Activated T-cell treated with anti-CD3 and anti-CD28 coated beads for 24 hours (primary cell): Measurements from ENCODE around the gene GFM1.
"Not testable (repeated sequence)": the region's sequence is repeated elsewhere in the genome, so short reads cannot be mapped to it uniquely, and the experiment has no call there.

Source experiments
- DNase-seq: peaks from one replicate; pipeline ENCODE4 v3.0.0-alpha.2; 2020; ENCODE audit warnings: low read depth

Gene GFM1

DNA sequence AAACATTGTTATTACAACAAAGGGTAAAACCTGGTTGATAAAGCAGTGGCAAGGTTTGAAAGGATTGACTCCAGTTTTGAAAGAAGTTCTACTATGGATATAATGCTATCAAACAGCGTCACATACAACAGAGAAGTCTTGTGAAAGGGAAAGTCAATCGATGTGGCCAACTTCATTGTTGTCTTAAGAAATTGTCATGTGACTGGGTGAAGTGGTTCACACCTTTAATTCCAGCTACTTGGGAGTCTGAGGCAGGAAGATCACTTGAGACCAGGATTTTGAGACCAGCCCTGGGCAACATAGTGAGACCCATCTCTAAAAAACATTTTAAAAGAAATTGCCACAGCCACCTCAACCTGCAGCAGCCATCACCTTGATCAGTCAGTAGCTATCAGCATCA, 34.4 kb downstream of the GFM1 start:
- no peak for DNase-seq

DNA sequence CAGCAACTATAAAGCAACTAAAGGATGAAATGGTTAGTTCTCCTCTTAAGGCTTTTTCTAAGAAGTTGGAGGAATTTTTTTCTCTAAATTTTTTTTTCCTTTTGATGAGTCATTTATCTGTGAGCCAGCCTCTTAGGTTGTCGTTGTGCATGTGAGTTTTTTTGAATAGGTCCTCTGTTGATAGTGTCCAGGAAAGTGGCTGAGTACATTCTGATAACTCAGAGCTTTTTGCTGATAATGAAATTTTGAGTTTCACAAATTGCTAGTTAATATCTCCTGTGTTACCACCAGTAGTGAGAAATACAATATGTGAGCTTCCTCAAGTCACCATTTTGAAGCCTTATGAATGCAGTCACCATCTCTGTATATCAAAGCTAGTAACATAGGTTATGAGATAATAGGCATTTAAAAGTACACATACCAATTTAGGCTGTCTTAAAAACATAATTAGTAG, 35.2 kb downstream of the GFM1 start:
- no peak for DNase-seq

DNA sequence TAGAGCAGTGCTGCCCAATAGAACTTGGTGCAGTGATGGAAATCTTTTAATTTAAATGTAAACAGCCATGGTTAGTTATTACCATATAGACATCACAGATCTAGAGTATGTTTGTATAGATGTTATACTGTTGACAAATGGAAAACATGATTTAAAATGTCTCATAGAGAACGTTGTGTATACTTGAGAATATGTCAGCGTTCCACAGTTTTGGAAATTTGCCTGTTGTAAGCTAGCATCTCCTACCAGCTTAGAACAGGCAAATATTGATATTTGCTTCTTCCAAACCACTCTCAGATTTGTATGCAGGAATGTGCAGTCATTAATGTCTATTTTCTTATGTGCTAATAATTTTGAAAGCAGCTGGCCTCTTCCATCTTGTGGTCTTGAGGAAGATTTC, 36.5 kb downstream of the GFM1 start:
- no peak for DNase-seq

DNA sequence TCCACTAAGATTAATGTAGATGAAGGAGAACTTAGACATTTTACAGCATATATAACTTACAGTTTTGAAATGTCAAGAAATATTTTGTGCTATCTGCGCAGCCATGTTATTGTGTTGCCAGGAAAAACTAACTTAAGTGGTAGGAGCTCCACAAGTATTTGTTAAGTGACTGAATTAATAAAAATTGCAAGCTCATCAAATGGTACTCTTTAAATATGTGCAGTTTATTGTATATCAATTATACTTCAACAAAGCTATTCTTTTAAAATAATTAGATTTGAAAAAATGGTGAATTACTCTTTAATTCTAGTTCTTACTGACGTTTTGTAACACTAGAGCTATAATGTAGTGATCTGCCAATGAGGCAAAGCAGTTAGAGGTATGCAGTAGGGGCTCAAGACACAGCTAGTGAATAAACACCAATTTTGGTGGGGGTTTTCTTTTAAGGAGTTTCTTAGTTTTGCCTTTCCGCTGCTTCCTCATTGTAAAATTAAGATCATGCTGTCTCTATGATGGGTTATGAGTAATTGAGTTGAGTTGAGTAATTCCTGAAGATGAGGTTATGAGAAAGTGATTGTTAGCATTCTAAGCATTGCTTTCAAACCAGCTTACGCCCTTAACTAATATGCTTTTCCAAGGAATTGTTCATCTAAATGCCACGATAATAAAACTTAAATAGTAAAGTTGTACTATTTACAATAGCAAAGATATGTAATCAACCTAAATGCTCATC, 39.1 kb downstream of the GFM1 start:
- DNase-seq: no peak

DNA sequence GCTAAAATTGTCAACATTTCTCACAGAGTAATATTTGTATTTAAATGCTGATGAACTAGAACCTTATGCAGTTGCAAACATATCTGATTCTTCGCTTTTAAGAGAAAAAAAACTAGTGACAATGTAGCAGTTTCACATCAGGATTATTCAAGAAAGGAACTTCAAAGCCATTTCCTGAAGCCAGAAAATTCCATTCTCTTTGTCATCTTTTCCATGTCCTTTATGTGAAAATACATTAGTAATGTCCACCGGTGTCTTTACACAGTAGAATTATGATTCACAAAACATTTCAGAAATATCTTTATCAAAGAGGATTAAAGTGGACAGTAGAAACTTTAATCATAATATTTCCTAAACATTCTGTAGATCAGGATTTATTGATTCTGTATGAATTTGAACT, 40.8 kb downstream of the GFM1 start:
- no peak for DNase-seq

DNA sequence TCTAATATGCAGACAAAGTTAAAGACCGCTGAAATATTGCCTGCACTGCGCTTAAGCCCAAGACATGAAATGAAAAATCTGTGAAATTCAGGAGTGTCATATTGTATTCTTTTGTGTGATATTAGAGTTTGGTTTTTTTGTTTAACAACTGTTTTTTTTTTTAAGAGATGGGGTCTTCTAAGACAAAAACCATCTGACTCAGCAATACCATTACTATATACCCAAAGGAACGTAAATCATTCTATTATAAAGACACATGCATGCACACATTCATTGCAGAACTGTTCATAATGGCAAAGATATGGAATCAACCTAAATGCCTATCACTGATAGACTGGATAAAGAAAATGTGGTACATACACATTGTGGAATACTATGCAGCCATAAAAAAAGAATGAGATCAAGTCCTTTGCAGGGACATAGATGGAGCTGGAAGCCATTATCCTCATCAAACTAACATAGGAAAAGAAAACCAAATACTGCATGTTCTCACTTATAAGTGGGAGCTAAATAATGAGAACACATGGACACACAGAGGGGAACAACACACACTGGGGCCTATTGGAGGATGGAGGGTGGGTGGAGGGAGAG, 49.6 kb downstream of the GFM1 start:
- DNase-seq: not testable (repeated sequence)

DNA sequence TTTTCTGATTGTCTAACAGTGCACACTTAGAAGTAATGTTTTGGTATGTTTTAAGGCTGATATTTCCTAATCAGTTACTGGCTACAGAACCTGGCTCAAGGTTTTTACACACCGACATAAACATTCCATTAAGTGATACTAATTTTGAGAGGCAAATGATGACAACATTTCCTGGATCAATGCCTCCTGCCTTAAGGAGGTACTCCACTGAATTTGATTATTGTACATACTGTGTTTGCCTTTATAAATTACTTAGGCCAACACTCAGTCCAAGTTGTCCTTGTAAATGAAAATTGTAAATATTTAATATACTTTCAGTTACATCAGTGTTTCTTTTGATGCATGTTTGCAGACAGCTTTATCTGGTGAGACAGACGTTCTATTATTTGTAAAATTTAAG, 52.3 kb downstream of the GFM1 start:
- DNase-seq: no peak

DNA sequence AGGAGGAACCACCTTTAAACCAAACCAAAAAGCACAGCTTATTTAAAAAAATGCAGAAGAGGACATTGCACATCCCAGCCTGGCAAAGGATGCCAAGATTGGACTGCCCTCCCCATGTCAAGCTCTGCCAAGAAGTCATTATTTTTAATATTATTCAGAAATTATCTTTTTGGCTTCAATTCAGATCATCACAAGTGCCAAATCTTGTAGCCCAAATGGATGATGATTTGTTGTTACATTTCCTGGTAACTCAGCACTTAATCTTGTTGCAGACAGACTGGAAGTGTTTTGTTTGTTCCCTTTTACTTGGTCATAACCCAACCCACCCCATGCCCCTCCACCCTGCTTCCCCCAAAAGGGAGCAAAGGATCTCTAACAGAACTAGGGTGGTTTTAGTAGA, 56.2 kb downstream of the GFM1 start:
- no peak for DNase-seq

DNA sequence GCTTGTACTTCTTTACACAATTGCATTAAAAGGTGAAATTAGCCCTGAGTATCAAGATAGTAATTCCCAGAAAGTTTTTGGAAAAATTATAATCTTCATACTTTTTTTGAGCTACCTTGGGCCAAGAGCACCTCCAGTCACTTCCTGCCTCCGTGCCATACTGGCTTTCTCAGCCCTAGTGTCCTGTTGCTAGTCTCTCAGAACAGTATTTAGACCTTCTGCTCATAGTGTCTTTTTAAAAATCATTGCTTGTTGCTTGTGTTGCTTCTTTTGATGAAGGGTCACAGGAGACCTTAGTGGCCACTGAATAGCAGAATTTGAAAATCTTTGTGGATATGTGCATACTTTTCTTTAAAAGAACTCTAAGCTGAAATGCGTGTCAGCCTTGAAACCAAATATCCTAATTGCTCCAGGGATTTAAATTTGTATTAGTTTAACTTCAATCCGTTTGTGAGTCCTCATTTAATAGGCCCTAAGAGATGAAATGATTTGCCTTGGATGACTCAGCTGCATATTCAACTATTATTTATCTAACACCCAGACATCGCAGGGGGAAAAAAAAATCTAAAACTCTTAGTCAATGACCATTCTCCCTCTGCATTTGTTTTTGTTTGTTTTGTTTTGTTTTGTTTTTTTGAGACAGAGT, 57.2 kb downstream of the GFM1 start:
- no peak for DNase-seq

DNA sequence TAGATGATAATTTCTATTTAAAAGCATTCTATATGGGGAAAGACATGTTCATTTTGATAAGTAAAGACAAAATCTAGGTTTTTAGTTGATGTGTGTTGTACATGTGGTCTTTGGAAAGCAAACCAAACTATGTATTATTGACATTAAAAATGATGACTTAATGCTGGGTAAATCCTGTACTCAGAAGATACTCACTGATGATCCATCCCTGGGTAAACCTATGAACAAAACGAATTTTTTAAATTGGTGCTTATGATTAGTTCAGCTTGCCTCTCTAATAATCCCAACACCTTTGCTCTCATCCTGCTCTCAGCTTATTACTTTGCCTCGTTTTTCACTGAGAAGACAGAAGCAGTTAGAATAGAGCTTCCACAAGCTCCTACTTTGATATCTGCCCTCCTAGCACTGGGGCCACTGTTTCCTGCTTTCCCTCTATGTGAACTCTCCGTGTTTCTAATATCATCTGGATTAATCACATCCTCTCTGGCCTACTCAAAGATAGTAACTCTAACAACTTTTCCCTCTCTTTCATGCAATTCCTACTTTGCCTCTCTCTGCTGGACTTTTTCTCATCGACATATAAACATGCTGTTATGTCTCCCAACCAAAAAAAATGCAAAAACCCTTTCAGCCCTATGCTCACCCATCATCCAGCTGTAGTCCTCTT, 58.6 kb downstream of the GFM1 start:
- DNase-seq: no peak

DNA sequence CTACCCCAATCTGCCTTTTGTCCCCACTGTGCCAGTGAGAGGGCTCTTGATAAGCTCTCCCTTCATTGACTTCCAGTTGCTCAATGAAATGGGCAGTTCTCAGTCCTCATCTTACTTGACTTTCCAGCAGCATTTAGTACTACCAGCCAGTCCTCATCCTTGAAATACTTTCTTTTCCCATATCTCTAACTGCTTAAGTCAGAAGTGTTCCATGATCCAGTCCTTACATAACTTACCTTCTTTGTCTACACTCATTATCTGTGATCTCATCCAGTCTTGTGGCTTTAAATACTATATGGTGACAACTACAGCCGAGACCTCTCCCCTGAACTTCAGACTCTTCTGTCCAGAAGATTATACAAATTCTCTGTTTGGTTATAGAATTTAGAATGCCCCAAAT, 59.2 kb downstream of the GFM1 start:
- no peak for DNase-seq

DNA sequence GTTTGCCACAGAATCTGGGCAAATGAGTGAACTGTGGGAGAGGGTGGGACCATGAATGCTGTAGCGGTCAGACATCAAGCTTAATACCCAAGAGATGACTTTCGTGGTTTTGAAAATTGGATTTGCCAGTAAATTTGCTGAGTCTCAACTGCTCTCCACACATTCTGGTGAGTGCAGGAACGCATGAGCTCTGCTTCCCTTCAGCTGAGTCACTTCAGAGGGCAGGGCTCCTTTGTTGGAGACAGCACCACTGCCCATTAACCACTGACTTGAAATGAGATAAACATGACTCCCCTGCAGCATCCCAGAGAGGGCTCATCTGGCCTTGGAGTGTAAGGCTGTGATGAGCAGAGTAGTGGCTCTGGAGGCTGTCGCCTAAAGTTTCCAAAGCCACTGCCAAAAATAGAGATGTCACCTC, 65.3 kb downstream of the GFM1 start:
- DNase-seq: no peak

DNA sequence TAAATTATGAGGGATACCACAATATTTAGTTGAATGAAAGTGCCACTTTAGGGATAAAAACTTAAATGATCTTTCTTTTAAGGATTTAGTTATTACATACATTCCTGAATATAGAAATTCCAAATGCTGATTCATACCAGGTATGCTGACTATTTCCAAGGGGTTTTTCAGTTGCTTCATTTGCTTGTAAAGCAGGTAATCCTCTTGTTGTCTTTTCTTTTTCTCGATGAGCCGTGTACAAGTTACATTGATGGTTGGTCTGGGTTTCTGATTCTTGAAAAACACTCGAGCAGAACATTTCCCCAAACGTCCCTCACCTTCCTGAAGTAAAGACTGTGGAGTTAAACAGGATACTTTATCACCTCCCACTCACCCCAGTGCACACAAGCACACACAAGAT, 66.3 kb downstream of the GFM1 start:
- no peak for DNase-seq

DNA sequence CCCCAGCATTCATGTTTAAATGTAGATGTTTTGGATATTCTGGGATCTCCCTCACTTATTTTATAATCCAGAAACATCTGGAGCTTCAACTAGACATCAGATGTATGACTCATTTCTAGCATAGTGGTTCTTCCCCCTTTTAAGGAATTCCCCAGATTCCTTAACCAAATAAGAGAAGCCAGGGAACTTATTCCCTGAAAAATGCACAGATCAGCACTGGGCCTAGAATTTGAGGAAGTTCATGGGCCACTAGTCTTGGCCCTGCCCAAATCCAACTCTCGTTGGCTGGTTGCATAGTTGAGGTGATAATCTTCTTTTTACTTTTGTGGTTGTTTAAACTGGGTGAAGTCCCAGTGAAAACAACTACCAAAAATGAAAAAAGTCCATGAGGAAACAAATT, 67.6 kb downstream of the GFM1 start:
- DNase-seq: no peak

DNA sequence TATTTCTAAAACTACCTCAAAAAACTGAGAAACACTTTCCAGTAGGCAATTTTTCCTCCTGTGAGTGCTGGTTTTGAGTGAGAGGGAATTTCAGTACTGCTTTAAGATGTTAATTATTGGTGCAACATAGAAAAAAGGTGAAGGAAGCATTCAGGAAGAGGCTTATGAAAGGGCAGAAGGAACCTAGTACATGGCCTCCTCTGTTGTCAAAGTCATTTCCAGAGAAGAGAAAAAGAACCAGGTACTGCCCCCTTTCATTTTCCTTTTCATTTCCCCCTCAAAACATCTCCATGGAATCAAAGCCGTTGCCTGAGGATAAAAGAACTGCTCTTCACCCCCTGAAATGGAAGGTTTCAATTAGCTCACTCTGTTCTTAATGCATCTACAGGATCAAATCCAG, 68.1 kb downstream of the GFM1 start:
- no peak for DNase-seq

DNA sequence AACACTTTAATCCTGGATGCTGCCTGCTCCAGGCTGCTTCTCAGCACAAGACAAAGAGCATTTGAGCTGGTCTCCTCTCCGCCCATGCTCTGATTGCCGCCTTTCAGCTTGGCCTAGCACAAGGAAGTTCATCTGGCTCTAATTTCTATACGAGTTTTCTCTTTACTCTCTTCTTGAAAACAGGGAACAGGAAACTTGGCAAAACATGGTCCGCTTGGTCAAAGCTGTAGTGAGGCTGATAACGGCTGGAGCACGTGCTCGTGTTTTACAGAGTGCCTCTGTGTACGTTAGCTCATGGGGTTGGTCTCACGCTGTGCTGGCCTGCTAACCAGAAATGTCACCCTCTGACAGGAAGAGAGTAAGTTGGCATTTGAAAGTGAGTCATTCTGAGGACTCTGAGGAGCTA, 68.8 kb downstream of the GFM1 start:
- DNase-seq: no peak

DNA sequence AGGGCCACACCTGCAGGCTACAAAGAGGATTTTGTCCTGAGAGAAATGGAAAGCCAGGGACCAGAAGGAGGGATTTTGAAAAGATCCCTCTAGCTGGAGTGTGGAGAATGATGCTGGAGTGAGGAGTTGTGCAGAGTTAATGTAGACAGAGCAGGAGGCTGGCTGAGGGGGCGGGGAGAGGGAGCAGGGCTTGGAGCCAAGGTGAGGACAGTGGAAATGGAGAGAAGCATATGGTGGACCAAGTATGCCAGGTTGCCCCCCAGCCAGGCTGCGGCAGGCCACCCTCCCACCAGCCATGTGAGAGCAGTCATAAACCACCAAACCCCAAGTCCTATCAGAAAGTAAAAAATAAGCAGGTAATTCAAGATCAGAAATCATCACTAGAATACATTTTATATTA, 73.2 kb downstream of the GFM1 start:
- no peak for DNase-seq

DNA sequence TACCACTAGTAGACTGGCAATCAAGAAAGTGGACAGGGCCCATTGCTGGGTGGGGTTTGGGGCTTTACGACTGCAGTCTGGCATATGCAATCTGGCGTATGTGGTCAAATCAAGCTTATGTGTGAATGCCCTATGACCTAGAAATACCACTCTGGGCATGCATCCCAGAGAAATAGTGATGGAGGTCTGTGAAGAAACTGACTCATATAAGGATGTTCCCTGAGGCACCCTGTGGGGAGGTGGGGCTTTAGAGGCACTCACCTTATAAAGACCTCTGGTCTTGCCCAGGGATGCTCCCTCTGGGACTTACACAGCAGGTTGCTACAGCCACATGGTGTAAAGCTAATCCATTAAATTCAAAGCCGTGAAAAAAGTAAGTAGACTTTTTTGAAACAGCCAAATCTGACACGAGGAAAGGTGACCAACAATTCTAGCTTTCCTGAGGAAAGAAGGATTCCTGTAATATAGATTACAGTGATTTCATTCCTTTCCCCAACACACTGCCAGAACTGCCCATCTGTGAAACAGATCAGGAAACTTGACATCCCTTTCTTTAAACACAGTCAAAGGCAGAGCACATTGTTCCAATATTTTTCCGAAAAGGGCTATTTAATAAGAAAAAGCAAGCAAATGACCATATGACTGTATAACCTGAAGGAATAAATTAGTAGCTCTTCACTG, 74.3 kb downstream of the GFM1 start:
- no peak for DNase-seq

DNA sequence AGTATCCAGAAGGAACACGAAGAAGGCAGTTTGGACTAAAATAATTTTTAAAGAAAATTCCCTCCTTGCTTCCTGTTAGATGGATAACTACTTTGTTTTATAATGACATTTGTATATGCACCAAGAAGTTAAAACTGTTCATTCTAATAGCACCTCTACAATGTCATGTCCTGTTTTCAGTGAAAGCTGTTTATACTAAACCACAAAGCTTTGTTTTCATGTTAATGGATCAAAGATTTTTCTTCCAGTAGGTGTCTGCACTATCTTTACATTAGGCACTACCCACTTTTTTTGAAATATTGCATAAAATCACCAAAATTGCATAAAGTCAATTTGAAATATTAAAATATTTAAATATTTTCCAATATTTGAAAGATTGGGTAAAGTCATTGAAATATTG, 77.8 kb downstream of the GFM1 start:
- no peak for DNase-seq

DNA sequence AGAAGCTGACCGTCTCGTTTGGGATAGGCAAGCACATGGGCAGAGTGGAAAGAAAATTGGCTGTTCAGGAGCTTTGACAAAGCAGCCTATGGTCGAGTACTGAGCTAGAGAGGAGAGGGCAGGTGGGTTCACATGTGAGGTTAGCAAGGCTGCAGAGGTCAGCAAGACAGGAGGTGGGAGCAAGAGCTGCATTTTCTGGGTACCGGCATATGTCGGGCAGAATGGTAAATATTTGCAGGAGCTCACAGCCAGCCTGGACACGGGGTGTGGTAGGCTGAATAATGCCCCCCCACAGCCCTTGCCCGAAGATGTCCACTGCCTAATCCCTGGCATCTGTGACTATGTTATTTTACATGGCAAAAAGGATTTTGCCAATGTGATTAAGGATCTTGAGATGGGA, 79.7 kb downstream of the GFM1 start:
- no peak for DNase-seq

DNA sequence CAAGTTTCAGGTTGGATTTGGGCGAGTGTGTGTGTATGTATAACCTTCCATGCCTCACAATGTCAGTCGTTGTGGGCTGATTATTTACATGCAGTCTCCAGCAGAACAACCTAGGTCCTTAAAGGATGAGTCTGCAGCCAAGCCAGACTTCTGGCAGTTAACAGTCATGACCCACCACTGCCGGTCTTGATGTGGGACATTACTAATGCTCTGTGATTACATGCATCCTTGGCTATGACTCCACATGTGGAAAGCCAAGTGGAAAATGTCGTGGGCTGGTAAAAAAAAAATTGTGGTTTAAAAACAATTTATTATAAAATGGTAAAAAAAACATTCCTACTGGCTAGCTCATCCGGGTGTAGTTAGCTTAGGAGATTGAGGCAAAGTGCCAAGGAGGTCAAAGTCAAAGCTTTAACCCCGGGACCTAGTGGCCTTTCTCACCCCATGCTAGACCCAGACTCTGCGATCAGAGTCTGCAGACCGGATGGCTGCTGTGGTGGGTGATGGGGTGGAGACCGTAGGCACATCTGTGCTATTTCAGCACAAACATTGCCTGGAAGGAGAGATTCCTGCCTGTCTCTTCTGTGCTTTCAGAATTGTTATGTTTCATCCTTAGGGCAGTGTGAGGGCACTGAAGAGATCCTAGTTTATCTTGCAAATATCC, 81.2 kb downstream of the GFM1 start:
- DNase-seq: no peak
